Cardiac muscle cell (in vitro differentiated cells and primary cell): ENCODE data around the gene MRPL21. TPM values are rescaled to one million over a fixed set of nuclear protein-coding genes. Genes with fewer than 3 reads are reported as not detected.

Experiments used
- DNase-seq, 2 donors: peaks; one replicate each; pipeline versions ENCODE4 v3.0.0 to v3.0.0-alpha.2; 2010 to 2017; ENCODE audit warnings: low read depth in 1 of 2, low spot score in 1 of 2
- H3K27ac ChIP-seq: fragments of 200-600 bp; sonication (generic); 2 replicates; pipeline ENCODE4 v1.5.1; 2016
- H3K27me3 ChIP-seq: fragments of 200-600 bp; sonication (generic); 2 replicates; pipeline ENCODE4 v1.6.0; 2016; ENCODE audit warnings: control low read depth
- H3K36me3 ChIP-seq: fragments of 200-600 bp; sonication (generic); 2 replicates; pipeline ENCODE4 v1.5.1; 2016; ENCODE audit warnings: control low read depth
- H3K4me1 ChIP-seq: fragments of 200-600 bp; sonication (generic); 2 replicates; pipeline ENCODE4 v1.8.1; 2017; ENCODE audit warnings: low read depth, mild to moderate bottlenecking, mixed run types
- H3K4me3 ChIP-seq: fragments of 200-600 bp; sonication (generic); 2 replicates; pipeline ENCODE4 v1.5.1; 2016; ENCODE audit warnings: mild to moderate bottlenecking
- H3K9me3 ChIP-seq: fragments of 200-600 bp; sonication (generic); 2 replicates; pipeline ENCODE4 v1.5.1; 2017; ENCODE audit warnings: low read depth, mild to moderate bottlenecking, control low read depth
- polyA plus RNA-seq: library from polyadenylated mRNA; unstranded; fragments of >200 nt; fragmentation: Nextera tagmentation; extraction: Ambion mirVana; gene quantifications from 2 replicates; pipeline ENCODE4 v1.2.1, GENCODE V29; 2016
- total RNA-seq: library from RNA; depleted of rRNA; stranded (reverse); fragments of >200 nt; gene quantifications from 2 replicates; pipeline ENCODE4 v1.2.3, GENCODE V29; 2016
- TF ChIP-seq, protein P1 (sequence below): IDR thresholded peaks from 2 replicates; pipeline ENCODE4 v1.5.1; 2012; ENCODE audit warnings: low read depth, mild to moderate bottlenecking, low read length

MRPL21 gene
- total and polyA plus RNA-seq, 2 experiments from 2014 or later: 75.9 to 220 TPM

DNA sequence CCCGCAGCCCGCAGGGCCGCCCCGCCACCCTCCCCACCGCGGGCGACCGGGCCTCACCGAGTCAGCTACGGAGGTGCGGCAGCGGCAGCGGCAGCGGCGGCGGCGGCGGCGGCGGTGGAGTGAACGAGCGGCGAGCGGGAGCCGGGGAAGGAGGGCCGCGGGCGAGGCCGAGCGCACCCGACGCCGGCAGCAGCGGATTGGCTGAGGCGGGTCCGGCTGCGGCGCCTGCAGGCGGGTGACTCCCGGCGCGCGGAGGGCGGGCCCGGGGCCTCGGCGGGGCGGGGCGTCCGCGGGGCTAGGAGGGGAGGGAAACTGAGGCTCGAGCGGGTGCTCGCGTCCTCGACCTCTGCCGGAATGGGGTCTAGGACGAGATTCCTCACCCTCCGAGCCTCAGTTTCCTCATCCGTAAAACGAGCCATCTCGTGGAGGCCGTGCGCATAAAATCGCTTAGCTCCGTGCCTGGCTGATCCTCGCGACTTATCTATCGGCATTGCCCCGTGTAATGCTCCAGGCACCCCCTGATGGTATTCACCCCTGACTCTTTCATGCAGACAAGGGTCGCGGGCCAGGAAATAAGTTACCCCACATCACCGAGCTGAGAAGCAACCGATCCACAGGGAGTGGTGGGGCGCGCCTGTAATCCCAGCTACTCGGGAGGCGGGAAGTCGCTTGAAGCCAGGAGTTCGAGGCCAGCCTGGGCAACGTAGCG, 61.8 kb downstream of the MRPL21 start, which contains the start of gene CPT1A:
Gene CPT1A (minus strand): TSS at position 199 of the 709 bp plus-strand sequence. CDS start 26,442 bp downstream, outside the sequence.
- TF ChIP-seq, protein P1, sequence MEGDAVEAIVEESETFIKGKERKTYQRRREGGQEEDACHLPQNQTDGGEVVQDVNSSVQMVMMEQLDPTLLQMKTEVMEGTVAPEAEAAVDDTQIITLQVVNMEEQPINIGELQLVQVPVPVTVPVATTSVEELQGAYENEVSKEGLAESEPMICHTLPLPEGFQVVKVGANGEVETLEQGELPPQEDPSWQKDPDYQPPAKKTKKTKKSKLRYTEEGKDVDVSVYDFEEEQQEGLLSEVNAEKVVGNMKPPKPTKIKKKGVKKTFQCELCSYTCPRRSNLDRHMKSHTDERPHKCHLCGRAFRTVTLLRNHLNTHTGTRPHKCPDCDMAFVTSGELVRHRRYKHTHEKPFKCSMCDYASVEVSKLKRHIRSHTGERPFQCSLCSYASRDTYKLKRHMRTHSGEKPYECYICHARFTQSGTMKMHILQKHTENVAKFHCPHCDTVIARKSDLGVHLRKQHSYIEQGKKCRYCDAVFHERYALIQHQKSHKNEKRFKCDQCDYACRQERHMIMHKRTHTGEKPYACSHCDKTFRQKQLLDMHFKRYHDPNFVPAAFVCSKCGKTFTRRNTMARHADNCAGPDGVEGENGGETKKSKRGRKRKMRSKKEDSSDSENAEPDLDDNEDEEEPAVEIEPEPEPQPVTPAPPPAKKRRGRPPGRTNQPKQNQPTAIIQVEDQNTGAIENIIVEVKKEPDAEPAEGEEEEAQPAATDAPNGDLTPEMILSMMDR: no peak
- H3K4me3 ChIP-seq: peak within 1 kb of the TSS; percentile 30
- peak; percentile 83 for DNase-seq
- no peaks in the 10 kb centered on the region for H3K36me3 ChIP-seq
- no peaks in the 10 kb centered on the region for H3K9me3 ChIP-seq
- H3K27me3 ChIP-seq: peaks cover 61% of the 10 kb centered on the region
- peaks cover 19% of the 10 kb centered on the region for H3K4me1 ChIP-seq
- no peak within 1 kb of the TSS for H3K27ac ChIP-seq

Other genes starting within 250 kb of the MRPL21 start
- gene GAL, start 219.3 kb downstream of the MRPL21 start, total RNA-seq: 0.60 and 0.83 TPM in 2 replicates
- gene GAL, start 219.3 kb downstream of the MRPL21 start, polyA plus RNA-seq: 1.4 and 5.9 TPM in 2 replicates
- gene TESMIN, start 152.3 kb downstream of the MRPL21 start, total RNA-seq: 6.9 and 23.5 TPM in 2 replicates
- 4.6 and 17.1 TPM in 2 replicates for gene TESMIN, start 152.3 kb downstream of the MRPL21 start, polyA plus RNA-seq
- 7.4 and 10.9 TPM in 2 replicates for gene CPT1A, start 61.9 kb downstream of the MRPL21 start, total RNA-seq
- gene CPT1A, start 61.9 kb downstream of the MRPL21 start, polyA plus RNA-seq: 1.7 and 2.1 TPM in 2 replicates
- gene IGHMBP2, start 59 bp upstream of the MRPL21 start, total RNA-seq: 17.3 and 21.7 TPM in 2 replicates
- 20.9 and 22.1 TPM in 2 replicates for gene IGHMBP2, start 59 bp upstream of the MRPL21 start, polyA plus RNA-seq
- not detected in 2 replicates for gene MRGPRD, start 77.2 kb upstream of the MRPL21 start, total RNA-seq
- not detected in 2 replicates for gene MRGPRD, start 77.2 kb upstream of the MRPL21 start, polyA plus RNA-seq
- gene MRGPRF, start 109.4 kb upstream of the MRPL21 start, total RNA-seq: 11.2 and 13.8 TPM in 2 replicates
- gene MRGPRF, start 109.4 kb upstream of the MRPL21 start, polyA plus RNA-seq: 9.3 and 9.7 TPM in 2 replicates
- gene TPCN2, start 145.1 kb upstream of the MRPL21 start, total RNA-seq: 25.5 and 39.4 TPM in 2 replicates
- gene TPCN2, start 145.1 kb upstream of the MRPL21 start, polyA plus RNA-seq: 42.2 and 50.1 TPM in 2 replicates